IPS-18c (cell line): ENCODE measurements around the gene CMTM2.
"Not testable (repeated sequence)": the region's sequence is repeated elsewhere in the genome, so short reads cannot be mapped to it uniquely, and the experiment has no call there.

ENCODE experiments used
- H3K4me3 ChIP-seq: 2 replicates; pipeline ENCODE4 v1.7.0; 2013; ENCODE audit warnings: low read depth, mild to moderate bottlenecking, low read length, moderate library complexity; ENCODE audit not compliant: insufficient read depth
- H3K9me3 ChIP-seq: one replicate; pipeline ENCODE4 v1.6.1; 2013; ENCODE audit warnings: mild to moderate bottlenecking, low read length, moderate library complexity; ENCODE audit not compliant: control insufficient read depth, insufficient read depth

The CMTM2 gene

GRCh38 chr16:66549284-66550131 is 29.8 kb upstream of the CMTM2 start, which contains the start of gene TK2:
TK2 (minus strand) TSS chr16:66550122; CDS start chr16:66550061, 61 bp downstream.
- no peaks in the 10 kb centered on the region for H3K9me3 ChIP-seq

DNA sequence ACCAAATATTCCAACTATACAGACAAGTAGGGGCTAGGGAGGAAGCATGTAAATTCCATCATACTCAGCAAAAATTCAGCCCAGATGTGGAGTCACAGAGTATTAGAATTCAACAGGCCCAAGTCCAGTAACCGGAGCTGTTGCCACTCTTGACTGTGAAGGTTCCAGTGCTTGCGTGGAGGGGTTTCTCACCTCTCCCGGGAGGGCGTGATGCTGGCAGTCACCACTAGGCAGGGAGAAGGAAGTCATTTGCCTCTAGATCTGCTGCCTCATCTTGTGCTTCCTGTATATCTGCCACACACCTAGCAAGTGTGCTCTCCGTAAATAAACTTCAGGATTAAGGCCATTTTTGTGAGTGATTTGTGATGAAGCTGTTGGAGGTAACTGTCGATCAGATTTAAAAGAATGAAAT is 27.9 kb upstream of the CMTM2 start:
- Histone ChIP-seq H3K9me3 (no peaks in the 10 kb centered on the region), H3K4me3 (no peak overlapping the region)

More at GRCh38 chr16:66549284-66550131, 29.8 kb upstream of the CMTM2 start, which contains the start of gene TK2:
- H3K4me3 ChIP-seq = peak within 1 kb of the TSS; percentile 73

DNA sequence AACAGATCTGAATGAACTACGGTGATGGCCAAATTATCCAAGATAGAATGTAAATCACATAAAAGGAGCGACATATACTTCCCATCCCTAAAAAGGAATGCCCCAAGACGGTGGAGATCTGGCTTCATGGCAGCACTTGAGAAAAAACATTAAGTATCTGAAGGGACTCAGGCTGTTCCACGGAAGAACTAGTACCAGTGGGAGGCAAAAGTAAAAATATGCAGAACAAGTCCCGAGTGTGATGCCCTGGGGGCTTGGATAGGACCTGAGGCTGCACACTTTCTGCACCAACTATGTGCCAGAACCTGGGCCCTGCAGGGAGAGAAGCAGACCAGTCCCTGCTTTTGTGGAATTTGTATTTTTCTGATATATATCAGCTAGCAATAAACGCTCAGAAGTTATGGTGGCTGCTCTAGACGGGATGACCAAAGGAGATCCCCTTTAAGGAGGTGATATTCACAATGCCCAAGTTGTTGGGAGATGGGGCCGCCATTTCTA is 27.4 kb upstream of the CMTM2 start:
- H3K4me3 ChIP-seq = peak overlapping the region; percentile 60
- no peaks in the 10 kb centered on the region for H3K9me3 ChIP-seq

DNA sequence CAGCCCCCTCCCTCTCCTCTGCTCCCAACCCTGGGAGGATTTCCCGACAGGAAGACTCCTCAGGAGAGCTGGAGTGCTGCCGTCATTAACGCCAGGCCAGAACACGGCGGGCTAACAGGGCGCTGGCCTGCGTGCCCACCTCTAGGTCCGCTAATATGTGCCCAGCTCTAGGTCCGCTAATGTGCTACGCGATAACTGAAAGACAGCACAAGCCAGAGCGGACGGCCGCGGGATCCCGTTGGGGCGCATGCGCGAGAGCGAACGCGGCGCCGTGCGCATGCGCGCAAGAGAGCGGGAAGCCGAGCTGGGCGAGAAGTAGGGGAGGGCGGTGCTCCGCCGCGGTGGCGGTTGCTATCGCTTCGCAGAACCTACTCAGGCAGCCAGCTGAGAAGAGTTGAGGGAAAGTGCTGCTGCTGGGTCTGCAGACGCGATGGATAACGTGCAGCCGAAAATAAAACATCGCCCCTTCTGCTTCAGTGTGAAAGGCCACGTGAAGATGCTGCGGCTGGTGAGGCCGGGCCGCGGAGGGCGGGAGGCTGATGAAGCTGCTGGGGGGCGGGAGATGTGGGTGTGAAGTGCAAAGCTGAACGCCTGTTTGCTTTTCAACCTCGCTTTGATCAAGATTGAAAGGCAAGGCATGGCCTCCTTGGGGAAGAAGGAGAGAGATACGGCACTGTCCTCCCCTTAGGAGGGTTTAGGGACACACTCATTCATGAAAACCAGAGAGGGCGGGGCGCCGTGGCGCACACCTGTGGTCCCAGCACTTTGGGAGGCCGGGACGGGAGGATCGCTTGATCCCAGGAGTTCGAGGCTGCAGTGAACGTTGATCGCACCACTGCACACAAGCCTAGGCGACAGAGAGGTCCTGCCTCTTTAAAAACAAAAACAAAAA is 26.7 kb upstream of the CMTM2 start, which contains the start of gene CKLF:
Gene CKLF (plus strand): TSS at position 291 of the 892 bp plus-strand sequence. CDS start 140 bp downstream, at position 431.
- peak within 1 kb of the TSS; percentile 60 for H3K4me3 ChIP-seq
- H3K9me3 ChIP-seq = no peaks in the 10 kb centered on the region

DNA sequence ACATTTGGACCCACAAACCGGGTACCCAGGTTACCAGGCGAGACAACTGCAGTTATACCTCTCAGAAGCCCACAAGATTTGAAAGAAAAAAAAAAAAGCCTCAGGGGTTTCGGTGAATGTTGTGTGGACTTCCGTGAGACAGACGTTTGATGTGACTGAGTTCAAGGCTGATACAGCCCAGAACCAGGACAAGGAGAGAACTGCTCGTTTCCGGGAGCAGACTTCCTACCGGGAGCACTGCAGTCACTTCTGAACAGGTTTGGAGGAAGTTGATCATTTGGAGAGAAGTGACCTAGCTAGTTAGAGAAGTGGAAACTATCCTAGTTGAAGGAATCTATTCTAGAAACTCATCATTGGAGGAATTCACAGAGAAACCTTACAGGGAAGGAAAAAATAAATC is 26.0 kb upstream of the CMTM2 start:
- Histone ChIP-seq H3K4me3 (no peak overlapping the region), H3K9me3 (no peaks in the 10 kb centered on the region)

GRCh38 chr16:66554021-66554420 is 25.2 kb upstream of the CMTM2 start:
- Histone ChIP-seq H3K9me3 (no peaks in the 10 kb centered on the region), H3K4me3 (no peak overlapping the region)

DNA sequence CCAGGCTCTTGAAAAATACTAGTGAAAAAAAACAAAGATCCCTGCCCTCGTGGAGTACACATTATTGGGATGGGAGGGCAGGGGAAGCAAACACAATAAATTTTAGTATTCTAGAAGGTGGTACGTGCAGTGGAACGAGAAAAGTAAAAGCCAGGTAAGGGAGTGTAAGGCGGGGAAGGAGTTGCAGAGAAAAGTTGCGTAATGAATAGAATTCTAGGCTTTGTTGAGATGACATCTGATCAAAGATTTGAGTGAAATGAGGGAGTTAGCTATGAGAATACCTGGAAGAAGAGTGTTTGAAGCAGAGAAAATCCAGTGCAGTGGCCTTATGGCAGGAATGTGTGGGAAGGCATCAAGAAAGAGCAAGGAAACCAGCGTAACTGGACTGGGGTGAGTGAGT is 24.8 kb upstream of the CMTM2 start:
- no peak overlapping the region for H3K4me3 ChIP-seq
- H3K9me3 ChIP-seq = no peaks in the 10 kb centered on the region

GRCh38 chr16:66560107-66560506 is 19.2 kb upstream of the CMTM2 start:
- Histone ChIP-seq H3K9me3 (no peaks in the 10 kb centered on the region), H3K4me3 (no peak overlapping the region)

DNA sequence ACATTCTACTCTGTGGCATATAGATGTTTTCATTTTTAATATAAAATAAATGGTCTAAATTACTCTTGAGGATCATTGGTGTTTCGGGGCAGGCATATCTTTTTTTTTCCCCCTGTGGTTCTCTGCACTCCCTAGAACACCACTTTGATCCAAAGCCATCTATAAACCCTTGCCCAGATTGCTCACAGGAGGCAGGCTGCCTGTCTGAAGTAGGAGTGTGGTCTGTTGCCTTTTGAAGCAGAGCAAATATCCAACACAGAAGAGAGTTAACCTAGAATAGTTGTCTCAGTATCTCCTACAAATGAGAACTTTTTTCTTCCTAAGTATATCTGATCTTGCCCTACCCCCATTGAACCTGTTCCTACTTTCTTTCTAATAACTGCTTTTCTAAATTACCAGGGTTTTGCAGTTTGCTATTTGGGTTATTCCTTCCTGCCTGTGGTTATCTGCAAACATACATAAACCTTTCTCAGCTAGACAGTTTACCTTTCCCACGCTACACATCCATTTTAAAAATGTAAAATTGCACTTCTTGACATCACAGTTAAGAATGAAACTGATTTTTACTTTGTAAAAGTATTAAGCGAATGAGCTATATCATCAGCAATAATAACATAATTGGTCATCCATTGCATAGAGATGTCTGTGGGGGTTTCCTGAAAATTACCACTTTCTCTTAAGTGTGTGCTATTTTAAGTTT is 17.7 kb upstream of the CMTM2 start:
- Histone ChIP-seq H3K9me3 (no peaks in the 10 kb centered on the region), H3K4me3 (no peak overlapping the region)

- H3K4me3 ChIP-seq = no peak overlapping the region
- no peaks in the 10 kb centered on the region for H3K9me3 ChIP-seq
Observed at GRCh38 chr16:66562409-66562808, 16.9 kb upstream of the CMTM2 start.

- Histone ChIP-seq H3K4me3 (no peak overlapping the region), H3K9me3 (no peaks in the 10 kb centered on the region)
Observed at GRCh38 chr16:66562986-66563385, 16.3 kb upstream of the CMTM2 start.

GRCh38 chr16:66563574-66564334 is 15.5 kb upstream of the CMTM2 start:
- H3K9me3 ChIP-seq = no peaks in the 10 kb centered on the region
- H3K4me3 ChIP-seq = no peak overlapping the region

DNA sequence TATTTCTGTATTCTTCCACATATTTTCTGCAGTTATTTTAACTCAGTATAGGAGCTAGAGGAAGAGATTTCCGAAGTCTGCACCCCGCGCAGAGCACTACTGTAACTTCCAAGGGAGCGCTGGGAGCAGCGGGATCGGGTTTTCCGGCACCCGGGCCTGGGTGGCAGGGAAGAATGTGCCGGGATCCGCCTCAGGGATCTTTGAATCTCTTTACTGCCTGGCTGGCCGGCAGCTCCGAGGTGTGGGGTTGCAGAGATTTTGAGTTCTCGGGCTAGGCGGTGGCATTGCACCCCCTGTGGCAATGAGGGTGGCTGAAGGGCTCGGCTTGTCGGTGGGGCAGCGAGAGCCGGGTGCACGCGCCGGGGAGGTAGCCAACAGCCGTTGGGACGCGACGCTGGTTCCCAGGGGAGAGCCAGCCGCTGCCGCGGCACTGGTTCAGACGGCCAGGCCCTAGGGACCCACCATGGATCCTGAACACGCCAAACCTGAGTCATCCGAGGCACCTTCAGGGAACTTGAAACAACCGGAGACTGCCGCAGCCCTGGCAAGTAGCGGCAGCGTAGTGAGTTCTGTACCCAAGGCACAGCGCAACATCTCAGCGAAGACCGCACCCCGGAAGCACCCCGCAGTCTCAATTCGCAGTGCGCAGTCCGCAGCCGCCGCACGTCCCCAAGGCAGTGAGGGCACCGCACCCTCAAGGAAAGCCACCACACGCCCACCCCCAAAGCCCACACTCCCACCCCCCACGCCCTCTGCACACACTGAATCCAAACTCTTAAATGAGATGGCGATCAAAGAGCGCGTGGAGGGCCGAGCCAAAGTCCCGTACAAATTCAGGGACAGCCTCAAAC is 13.0 kb upstream of the CMTM2 start, which contains the start of gene CMTM1:
Gene CMTM1 (plus strand): TSS at position 389 of the 851 bp plus-strand sequence. CDS start 75 bp downstream, at position 464.
- Histone ChIP-seq H3K4me3 (no peak within 1 kb of the TSS), H3K9me3 (no peaks in the 10 kb centered on the region)

DNA sequence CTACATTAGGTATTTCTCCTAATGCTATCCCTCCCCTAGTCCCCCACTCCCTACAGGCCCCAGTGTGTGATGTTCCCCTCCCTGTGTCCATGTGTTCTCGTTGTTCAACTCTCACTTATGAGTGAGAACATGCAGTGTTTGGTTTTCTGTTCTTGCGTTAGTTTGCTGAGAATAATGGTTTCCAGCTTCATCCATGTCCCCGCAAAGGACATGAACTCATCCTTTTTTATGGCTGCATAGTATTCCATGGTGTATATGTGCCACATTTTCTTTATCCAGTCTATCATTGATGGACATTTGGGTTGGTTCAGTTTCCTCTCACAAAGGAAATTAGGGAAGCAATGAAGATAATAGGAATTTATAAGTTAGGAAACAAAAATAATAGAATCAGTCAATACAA is 12.0 kb upstream of the CMTM2 start:
- not testable (repeated sequence) for H3K4me3 ChIP-seq, H3K9me3 ChIP-seq

DNA sequence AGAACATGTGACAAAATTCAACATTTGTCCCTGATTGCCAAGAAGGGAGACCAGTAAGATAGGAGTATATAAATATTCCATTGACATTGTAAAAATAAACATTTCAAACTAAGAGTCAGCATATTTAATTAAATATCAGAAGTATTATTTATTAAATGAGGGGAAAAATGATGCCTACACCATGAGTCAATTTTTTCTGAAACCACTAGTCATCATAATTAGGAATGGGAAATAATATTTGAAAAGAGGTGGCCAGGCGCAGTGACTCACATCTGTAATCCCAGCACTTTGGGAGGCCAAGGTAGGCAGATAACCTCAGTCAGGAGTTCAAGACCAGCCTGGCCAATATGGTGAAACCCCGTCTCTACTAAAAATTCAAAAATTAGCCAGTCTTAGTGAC is 10.9 kb upstream of the CMTM2 start:
- Histone ChIP-seq H3K4me3 (no peak overlapping the region), H3K9me3 (no peaks in the 10 kb centered on the region)

GRCh38 chr16:66569131-66569530 is 10.1 kb upstream of the CMTM2 start:
- Histone ChIP-seq H3K4me3 (no peak overlapping the region), H3K9me3 (no peaks in the 10 kb centered on the region)
